Erythroblast (primary cell): Measurements from ENCODE around the gene APC.

Experiments
- GATA1 ChIP-seq: IDR thresholded peaks from 2 replicates; pipeline ENCODE4 v1.6.1; 2011; ENCODE audit warnings: low read depth, mild to moderate bottlenecking, control low read depth, low read length, moderate library complexity
- POLR2A ChIP-seq: IDR thresholded peaks from 2 replicates; pipeline ENCODE4 v1.6.1; 2011; ENCODE audit warnings: mild to moderate bottlenecking, low read length

DNA sequence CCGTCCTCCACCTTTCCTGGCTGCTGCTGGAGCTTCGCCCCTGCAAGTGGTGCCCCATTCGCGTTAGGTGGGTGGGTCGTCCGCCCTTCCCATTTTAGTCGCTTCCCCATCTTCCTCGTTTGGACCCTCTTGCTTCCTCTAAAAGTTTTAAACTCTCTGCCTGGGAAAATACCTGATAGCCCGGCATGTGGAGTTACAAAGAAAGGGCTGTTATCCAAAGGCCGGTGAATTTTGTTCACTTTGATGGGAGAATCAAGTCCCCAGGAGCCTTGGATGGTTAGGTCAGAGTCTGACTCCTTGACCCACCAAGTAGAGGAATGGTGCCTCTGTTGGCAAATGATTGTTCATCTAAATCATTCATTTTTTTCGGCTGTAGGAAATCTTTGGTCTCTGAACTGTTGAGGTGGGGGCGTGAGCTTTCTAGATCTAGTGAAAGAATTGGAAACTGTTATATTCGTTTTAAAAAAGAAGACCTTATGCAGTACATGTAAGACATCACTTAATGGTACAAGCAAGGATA is 29.5 kb upstream of the APC start:
- TF ChIP-seq POLR2A (no peak), GATA1 (no peak)
